HS-27A (cell line): ENCODE measurements around the gene TRIP10.
A peak's percentile ranks its signal among the peaks of the same experiment; 100 is the strongest.

Source experiments
- DNase-seq: peaks from one replicate; pipeline ENCODE4 v3.0.0-alpha.2; 2012; ENCODE audit warnings: low read depth, missing footprints

TRIP10 gene

DNA sequence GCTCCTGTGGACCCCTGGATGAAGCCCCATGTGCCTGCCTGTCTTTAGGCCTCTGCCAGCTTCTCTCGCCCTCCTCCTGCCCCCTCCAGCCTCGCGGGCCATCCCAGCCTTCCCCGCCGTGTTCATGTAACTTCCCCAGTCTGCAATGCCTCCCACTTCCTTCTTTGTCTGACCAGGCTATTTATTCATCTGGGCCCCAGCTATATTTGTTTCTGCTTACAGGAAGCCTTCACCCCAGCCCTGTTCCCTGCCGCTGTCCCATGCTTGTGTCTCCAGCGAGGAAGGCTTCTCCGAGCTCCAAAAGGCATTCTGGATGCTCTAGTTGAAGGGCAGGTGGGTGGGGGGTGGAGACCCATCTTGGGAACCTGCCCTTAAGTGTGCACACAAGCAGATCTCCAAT lies 11.1 kb upstream of the TRIP10 start:
- no peak for DNase-seq

GRCh38 chr19:6729573-6730152 lies 9.8 kb upstream of the TRIP10 start:
- DNase-seq: no peak

GRCh38 chr19:6730153-6730804 lies 9.2 kb upstream of the TRIP10 start:
- DNase-seq: no peak

GRCh38 chr19:6730941-6731670 lies 8.4 kb upstream of the TRIP10 start:
- DNase-seq: no peak

- no peak for DNase-seq
Observed at GRCh38 chr19:6731822-6732221, 7.7 kb upstream of the TRIP10 start.

- DNase-seq: no peak
Observed at GRCh38 chr19:6732803-6733337, 6.6 kb upstream of the TRIP10 start.

GRCh38 chr19:6733338-6734095 lies 6.0 kb upstream of the TRIP10 start:
- no peak for DNase-seq

GRCh38 chr19:6734096-6734696 lies 5.3 kb upstream of the TRIP10 start:
- DNase-seq: no peak

GRCh38 chr19:6735181-6735911 lies 4.1 kb upstream of the TRIP10 start:
- DNase-seq: no peak

- DNase-seq: no peak
Observed at GRCh38 chr19:6736169-6736916, 3.1 kb upstream of the TRIP10 start.

DNA sequence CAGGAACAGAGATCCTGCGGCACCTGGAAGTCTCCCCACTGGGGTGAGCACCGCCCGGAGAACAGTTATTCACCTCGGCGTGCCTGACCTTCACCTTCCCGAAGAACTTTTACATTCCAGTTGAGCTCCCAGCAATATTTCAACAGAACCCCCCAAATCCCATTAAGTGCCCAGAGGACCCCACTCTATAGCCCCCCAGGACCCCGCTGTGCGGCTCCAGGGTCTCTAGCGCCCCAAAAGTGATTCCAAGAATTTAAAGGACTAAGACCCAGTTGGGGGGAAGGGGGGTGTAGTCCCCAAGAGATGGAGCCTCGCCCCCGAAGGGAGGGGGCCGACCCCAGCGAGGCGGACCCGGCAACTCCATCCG lies 2.6 kb upstream of the TRIP10 start:
- DNase-seq: no peak

GRCh38 chr19:6737284-6737872 lies 2.1 kb upstream of the TRIP10 start, which contains the start of gene GPR108:
GPR108 (minus strand) TSS chr19:6737580; CDS start chr19:6737576, 4 bp downstream.
- DNase-seq: peak; percentile 99

DNA sequence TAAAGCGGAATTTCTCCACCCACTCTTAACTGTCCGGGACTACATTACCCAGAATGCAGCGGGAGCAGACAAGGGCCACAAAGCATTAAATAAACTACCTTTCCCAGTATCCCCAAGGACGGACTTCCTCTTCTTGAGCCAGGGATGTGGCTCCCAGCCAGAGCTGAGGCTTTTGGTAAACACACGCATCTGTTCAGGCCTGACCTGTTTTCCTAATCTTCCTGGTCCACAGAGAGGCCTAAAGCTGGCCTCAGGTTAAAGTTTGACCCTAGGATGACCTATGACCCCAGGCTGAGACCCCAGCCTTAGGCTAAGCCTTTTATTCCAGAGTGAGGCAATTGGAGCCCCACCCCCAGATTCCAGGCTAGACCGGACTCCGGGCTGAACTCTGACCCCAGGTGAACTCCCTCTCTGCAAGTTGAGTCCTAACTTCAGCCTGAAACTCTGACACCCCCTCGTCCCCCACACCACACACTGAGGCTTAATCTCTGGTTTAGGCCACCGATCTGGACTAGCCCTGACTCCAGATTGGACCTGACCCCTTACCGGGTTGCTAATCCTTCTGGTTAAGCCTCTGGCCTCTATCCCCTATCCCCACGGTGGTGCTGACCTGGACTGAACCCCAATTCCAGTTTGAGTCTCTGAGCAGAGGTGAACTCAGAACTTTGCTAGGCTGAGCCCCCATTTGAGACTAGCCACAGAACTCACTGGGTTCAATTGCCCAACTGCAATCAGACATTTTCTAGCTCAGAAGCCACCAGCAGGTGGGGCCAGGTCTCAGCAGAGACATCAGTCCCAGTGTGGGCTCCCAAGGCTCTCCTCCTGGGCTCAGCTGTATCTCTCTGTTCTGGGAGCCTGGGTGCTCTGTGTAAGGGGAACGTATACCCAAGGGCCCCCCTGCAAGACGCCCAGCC lies 1.4 kb upstream of the TRIP10 start:
- no peak for DNase-seq

DNA sequence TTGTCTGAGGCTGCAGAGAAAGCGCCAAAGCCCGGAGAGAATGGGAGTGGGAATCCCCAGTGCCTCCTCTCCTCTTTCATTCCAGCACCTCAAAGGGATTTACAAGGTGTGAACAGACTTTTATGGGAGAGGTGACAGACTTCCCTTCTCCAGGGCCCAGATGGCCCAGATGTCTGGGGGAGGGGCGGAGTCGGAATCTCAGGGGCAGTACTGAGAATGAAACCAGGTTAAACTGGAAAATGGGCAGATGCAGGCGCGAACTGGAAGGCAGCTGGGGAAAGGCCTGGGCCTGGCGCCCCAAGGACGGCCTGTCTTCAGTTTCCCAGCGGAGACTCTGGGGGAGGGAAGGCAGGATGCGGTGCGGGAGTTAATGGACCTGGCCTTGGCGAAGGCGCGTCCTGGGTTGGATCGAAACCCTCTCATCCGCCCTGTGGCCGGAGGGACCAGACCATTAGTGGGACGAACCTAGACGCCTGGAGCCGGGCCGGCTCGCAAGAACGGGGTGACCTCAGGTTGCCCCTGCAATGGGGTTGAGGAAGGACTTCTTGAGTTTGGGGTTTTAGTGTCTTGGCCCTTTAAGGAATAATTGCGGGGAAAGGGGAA lies 592 bp upstream of the TRIP10 start:
- no peak for DNase-seq

DNA sequence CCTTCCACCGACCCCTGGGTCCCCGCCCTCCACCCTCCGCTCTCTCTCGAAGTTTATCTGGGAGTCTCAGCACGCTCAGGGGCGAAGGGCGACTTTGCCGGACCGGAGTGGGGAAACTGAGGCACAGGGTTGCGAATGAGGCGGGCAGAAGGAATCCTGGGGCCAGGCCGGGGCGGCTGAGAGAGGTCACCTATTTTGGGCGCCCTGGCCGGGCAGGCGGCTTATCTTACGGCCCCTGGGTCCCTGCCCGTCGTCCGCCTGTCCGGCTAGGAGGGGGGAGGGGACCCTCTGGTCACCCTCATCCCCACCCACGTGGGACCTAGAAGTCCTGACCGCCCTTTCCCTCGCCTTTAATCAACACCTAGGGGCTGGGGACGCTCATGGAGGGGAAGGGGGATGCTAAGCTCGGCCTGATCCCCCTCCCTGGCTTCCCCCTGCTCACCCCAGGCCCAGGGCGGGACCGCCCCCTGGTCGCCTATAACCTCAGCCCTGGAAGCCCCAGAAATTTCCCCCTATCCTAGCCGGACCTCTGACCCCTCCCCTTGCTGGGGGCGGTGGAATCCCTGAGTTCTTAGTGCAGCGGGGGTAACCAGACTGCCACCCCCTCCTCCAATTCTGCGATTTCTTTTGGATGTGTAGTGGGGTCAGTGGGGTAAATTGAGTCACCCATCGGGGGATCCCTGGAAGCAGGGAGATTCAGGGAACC lies 556 bp downstream of the TRIP10 start:
- DNase-seq: no peak

GRCh38 chr19:6740589-6741343 lies 1.3 kb downstream of the TRIP10 start:
- DNase-seq: no peak

- DNase-seq: no peak
Observed at GRCh38 chr19:6743066-6743465, 3.6 kb downstream of the TRIP10 start.
